Activated CD8-positive, alpha-beta T cell treated with anti-CD3 and anti-CD28 coated beads for 36 hours (primary cell): ENCODE results near the gene TMPRSS2. TPM values are rescaled to one million over a fixed set of nuclear protein-coding genes. Genes with fewer than 3 reads are reported as not detected.

Source experiments
- ATAC-seq: fragments of 200-7000 bp; cut with Tn5 transposase; one replicate; pipeline ENCODE4 v1.10.0; 2021; ENCODE audit warnings: mild to moderate bottlenecking, moderate library complexity
- CTCF ChIA-PET: fragments of 350-600 bp; sonication (Branson Sonifier 250); formaldehyde crosslinking; loops from one replicate; lab custom pipeline; 2021; ENCODE audit warnings: antibody characterized with exemption; lab: Charles Lee
- POLR2A ChIA-PET: fragments of 350-600 bp; sonication (Branson Sonifier 250); formaldehyde crosslinking; loops from one replicate; lab custom pipeline; 2021; ENCODE audit warnings: antibody characterized with exemption; lab: Charles Lee
- DNase-seq: peaks from one replicate; pipeline ENCODE4 v3.0.0-alpha.2; 2020
- H3K27ac Mint-ChIP-seq: one replicate; pipeline ENCODE4 v1.8.0; 2021; ENCODE audit warnings: mild to moderate bottlenecking, mixed read lengths
- H3K27me3 Mint-ChIP-seq: one replicate; pipeline ENCODE4 v1.8.0; 2021; ENCODE audit warnings: mixed read lengths
- H3K36me3 Mint-ChIP-seq: one replicate; pipeline ENCODE4 v1.8.0; 2021; ENCODE audit warnings: low read depth, mixed read lengths
- H3K4me1 Mint-ChIP-seq: one replicate; pipeline ENCODE4 v1.8.0; 2021; ENCODE audit warnings: low read depth, mixed read lengths
- H3K4me3 Mint-ChIP-seq: one replicate; pipeline ENCODE4 v1.8.0; 2021; ENCODE audit warnings: mild to moderate bottlenecking, moderate library complexity, mixed read lengths
- H3K9me3 Mint-ChIP-seq: one replicate; pipeline ENCODE4 v1.8.0; 2021; ENCODE audit warnings: mixed read lengths
- CTCF ChIP-seq: fragments of 200-600 bp; IDR thresholded peaks from one replicate; pipeline ENCODE4 v1.8.0; 2022; ENCODE audit warnings: antibody characterized with exemption, mild to moderate bottlenecking
- intact Hi-C: fragments of 100-400 bp; cut with micrococcal nuclease; formaldehyde crosslinking; loops from one replicate; pipeline ENCODE4 v1.10.0; 2022
- total RNA-seq, 2 experiments: library from RNA; stranded (reverse); gene quantifications; one replicate each; pipeline ENCODE4 v1.2.3, GENCODE V29; 2021

TMPRSS2 gene
- total RNA-seq, 2 experiments from 2014 or later = not detected

GRCh38 chr21:41511858-41512257 lies 3.9 kb upstream of the TMPRSS2 start:
- POLR2A ChIA-PET = no interaction called here
- no peak for TF ChIP-seq CTCF
- no peaks in the 10 kb centered on the region for H3K9me3 Mint-ChIP-seq
- no peaks in the 10 kb centered on the region for H3K4me1 Mint-ChIP-seq
- CTCF ChIA-PET = no interaction called here
- no peak overlapping the region for H3K4me3 Mint-ChIP-seq
- ATAC-seq (no peak), DNase-seq (no peak)
- H3K27ac Mint-ChIP-seq = no peak overlapping the region
- intact Hi-C loops = no loop called here
- H3K27me3 Mint-ChIP-seq = peaks cover 23% of the 10 kb centered on the region
- no peaks in the 10 kb centered on the region for H3K36me3 Mint-ChIP-seq

GRCh38 chr21:41510500-41510899 lies 2.5 kb upstream of the TMPRSS2 start:
- peaks cover 33% of the 10 kb centered on the region for H3K27me3 Mint-ChIP-seq

GRCh38 chr21:41509733-41510132 lies 1.8 kb upstream of the TMPRSS2 start:
- Mint-ChIP-seq H3K4me3 (no peak overlapping the region), H3K27me3 (peaks cover 35% of the 10 kb centered on the region), H3K9me3 (no peaks in the 10 kb centered on the region), H3K27ac (no peak overlapping the region), H3K36me3 (no peaks in the 10 kb centered on the region), H3K4me1 (no peaks in the 10 kb centered on the region)
- intact Hi-C loops = no loop called here
- ChIA-PET CTCF (no interaction called here), POLR2A (no interaction called here)
- TF ChIP-seq CTCF = no peak
- ATAC-seq (no peak), DNase-seq (no peak)

More at GRCh38 chr21:41510500-41510899, 2.5 kb upstream of the TMPRSS2 start:
- ATAC-seq (no peak), DNase-seq (no peak)
- TF ChIP-seq CTCF = no peak
- H3K36me3 Mint-ChIP-seq = no peaks in the 10 kb centered on the region
- no peak overlapping the region for H3K27ac Mint-ChIP-seq
- H3K4me3 Mint-ChIP-seq = no peak overlapping the region
- ChIA-PET POLR2A (no interaction called here), CTCF (no interaction called here)
- H3K4me1 Mint-ChIP-seq = no peaks in the 10 kb centered on the region
- intact Hi-C loops = no loop called here
- H3K9me3 Mint-ChIP-seq = no peaks in the 10 kb centered on the region

GRCh38 chr21:41509145-41509496 lies 1.2 kb upstream of the TMPRSS2 start:
- intact Hi-C loops = no loop called here
- Mint-ChIP-seq H3K4me3 (no peak overlapping the region), H3K9me3 (no peaks in the 10 kb centered on the region), H3K4me1 (no peaks in the 10 kb centered on the region), H3K36me3 (no peaks in the 10 kb centered on the region), H3K27ac (no peak overlapping the region), H3K27me3 (peaks cover 38% of the 10 kb centered on the region)
- POLR2A ChIA-PET = no interaction called here
- TF ChIP-seq CTCF = no peak
- CTCF ChIA-PET = no interaction called here
- no peak for DNase-seq
- ATAC-seq = no peak

- Mint-ChIP-seq H3K4me3 (no peak overlapping the region), H3K9me3 (no peaks in the 10 kb centered on the region), H3K4me1 (no peaks in the 10 kb centered on the region), H3K36me3 (no peaks in the 10 kb centered on the region), H3K27ac (no peak overlapping the region), H3K27me3 (peaks cover 39% of the 10 kb centered on the region)
- no peak for ATAC-seq
- CTCF ChIA-PET = no interaction called here
- no peak for DNase-seq
- intact Hi-C loops = no loop called here
- TF ChIP-seq CTCF = no peak
- POLR2A ChIA-PET = no interaction called here
Observed at GRCh38 chr21:41508415-41509144, 622 bp upstream of the TMPRSS2 start.
